ENCODE measurements around the gene ANKRD12. TPM values are rescaled to one million over a fixed set of nuclear protein-coding genes. Genes with fewer than 3 reads are reported as not detected.

ANKRD12 gene
- total and polyA plus RNA-seq, 2 experiments from 2014 or later: 23.9 to 92.4 TPM

DNA sequence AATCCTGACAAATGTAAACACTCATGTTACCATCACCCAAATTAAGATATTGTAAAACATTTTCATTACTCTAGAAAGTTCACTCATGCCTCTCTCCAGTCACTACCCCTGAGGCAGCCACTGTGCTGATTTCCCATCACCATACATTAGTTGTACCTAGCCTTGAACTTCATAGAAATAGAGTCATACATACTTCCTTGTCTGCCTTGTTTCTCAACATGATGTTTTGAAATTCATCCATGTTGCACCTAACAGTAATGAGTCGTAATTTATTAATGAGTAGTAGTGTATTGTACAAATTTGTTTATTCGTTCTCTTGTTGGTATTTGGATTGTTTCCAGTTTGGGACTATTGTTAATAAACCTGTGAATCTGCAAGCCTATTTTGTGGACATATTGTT is 149.0 kb downstream of the ANKRD12 start:
- Mint-ChIP-seq H3K27ac (no peak overlapping the region), H3K27me3 (ENCODE audit: insufficient read depth, low read depth, poor library complexity) (no peaks in the 10 kb centered on the region), H3K4me3 (no peak overlapping the region), H3K4me1 (peaks cover 5% of the 10 kb centered on the region; the same call in 2 of the 3 replicates), H3K9me3 (peaks cover 15% of the 10 kb centered on the region), H3K36me3 (ENCODE audit: low read depth) (peaks cover 12% of the 10 kb centered on the region)
- Histone ChIP-seq H3K4me3 (no peak overlapping the region), H4K20me1 (replicated peaks; ENCODE audit: insufficient read depth) (no peaks in the 10 kb centered on the region), H3K27me3 (ENCODE audit: insufficient read depth) (no peaks in the 10 kb centered on the region), H3F3A (replicated peaks; ENCODE audit: low read depth) (no peaks in the 10 kb centered on the region), H2AFZ (no peak overlapping the region), H3K4me2 (no peak overlapping the region), H3K36me3 (ENCODE audit: insufficient read depth) (peaks cover 6% of the 10 kb centered on the region), H3K4me1 (ENCODE audit: insufficient read depth) (no peaks in the 10 kb centered on the region), H3K9me2 (ENCODE audit: insufficient read depth) (no peaks in the 10 kb centered on the region), H3K79me2 (replicated peaks; ENCODE audit: insufficient read depth) (no peaks in the 10 kb centered on the region), H3K27ac (ENCODE audit: low read depth) (no peak overlapping the region)
- ATAC-seq (no peak), DNase-seq (ENCODE audit: low spot score) (no peak)
- TF ChIP-seq, protein P1, sequence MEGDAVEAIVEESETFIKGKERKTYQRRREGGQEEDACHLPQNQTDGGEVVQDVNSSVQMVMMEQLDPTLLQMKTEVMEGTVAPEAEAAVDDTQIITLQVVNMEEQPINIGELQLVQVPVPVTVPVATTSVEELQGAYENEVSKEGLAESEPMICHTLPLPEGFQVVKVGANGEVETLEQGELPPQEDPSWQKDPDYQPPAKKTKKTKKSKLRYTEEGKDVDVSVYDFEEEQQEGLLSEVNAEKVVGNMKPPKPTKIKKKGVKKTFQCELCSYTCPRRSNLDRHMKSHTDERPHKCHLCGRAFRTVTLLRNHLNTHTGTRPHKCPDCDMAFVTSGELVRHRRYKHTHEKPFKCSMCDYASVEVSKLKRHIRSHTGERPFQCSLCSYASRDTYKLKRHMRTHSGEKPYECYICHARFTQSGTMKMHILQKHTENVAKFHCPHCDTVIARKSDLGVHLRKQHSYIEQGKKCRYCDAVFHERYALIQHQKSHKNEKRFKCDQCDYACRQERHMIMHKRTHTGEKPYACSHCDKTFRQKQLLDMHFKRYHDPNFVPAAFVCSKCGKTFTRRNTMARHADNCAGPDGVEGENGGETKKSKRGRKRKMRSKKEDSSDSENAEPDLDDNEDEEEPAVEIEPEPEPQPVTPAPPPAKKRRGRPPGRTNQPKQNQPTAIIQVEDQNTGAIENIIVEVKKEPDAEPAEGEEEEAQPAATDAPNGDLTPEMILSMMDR (conservative IDR thresholded peaks at IDR 0.05; ENCODE audit: low read depth in 2 of 2): no peak
- TF ChIP-seq, protein P2, sequence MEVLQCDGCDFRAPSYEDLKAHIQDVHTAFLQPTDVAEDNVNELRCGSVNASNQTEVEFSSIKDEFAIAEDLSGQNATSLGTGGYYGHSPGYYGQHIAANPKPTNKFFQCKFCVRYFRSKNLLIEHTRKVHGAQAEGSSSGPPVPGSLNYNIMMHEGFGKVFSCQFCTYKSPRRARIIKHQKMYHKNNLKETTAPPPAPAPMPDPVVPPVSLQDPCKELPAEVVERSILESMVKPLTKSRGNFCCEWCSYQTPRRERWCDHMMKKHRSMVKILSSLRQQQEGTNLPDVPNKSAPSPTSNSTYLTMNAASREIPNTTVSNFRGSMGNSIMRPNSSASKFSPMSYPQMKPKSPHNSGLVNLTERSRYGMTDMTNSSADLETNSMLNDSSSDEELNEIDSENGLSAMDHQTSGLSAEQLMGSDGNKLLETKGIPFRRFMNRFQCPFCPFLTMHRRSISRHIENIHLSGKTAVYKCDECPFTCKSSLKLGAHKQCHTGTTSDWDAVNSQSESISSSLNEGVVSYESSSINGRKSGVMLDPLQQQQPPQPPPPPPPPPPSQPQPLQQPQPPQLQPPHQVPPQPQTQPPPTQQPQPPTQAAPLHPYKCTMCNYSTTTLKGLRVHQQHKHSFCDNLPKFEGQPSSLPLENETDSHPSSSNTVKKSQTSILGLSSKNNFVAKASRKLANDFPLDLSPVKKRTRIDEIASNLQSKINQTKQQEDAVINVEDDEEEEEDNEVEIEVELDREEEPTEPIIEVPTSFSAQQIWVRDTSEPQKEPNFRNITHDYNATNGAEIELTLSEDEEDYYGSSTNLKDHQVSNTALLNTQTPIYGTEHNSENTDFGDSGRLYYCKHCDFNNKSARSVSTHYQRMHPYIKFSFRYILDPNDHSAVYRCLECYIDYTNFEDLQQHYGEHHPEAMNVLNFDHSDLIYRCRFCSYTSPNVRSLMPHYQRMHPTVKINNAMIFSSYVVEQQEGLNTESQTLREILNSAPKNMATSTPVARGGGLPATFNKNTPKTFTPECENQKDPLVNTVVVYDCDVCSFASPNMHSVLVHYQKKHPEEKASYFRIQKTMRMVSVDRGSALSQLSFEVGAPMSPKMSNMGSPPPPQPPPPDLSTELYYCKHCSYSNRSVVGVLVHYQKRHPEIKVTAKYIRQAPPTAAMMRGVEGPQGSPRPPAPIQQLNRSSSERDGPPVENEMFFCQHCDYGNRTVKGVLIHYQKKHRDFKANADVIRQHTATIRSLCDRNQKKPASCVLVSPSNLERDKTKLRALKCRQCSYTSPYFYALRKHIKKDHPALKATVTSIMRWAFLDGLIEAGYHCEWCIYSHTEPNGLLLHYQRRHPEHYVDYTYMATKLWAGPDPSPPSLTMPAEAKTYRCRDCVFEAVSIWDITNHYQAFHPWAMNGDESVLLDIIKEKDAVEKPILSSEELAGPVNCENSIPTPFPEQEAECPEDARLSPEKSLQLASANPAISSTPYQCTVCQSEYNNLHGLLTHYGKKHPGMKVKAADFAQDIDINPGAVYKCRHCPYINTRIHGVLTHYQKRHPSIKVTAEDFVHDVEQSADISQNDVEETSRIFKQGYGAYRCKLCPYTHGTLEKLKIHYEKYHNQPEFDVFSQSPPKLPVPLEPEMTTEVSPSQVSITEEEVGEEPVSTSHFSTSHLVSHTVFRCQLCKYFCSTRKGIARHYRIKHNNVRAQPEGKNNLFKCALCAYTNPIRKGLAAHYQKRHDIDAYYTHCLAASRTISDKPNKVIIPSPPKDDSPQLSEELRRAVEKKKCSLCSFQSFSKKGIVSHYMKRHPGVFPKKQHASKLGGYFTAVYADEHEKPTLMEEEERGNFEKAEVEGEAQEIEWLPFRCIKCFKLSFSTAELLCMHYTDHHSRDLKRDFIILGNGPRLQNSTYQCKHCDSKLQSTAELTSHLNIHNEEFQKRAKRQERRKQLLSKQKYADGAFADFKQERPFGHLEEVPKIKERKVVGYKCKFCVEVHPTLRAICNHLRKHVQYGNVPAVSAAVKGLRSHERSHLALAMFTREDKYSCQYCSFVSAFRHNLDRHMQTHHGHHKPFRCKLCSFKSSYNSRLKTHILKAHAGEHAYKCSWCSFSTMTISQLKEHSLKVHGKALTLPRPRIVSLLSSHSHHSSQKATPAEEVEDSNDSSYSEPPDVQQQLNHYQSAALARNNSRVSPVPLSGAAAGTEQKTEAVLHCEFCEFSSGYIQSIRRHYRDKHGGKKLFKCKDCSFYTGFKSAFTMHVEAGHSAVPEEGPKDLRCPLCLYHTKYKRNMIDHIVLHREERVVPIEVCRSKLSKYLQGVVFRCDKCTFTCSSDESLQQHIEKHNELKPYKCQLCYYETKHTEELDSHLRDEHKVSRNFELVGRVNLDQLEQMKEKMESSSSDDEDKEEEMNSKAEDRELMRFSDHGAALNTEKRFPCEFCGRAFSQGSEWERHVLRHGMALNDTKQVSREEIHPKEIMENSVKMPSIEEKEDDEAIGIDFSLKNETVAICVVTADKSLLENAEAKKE (CRISPR knock-in tag; IDR thresholded peaks at IDR 0.05): no peak
- TF ChIP-seq ZNF114 (CRISPR knock-in tag; IDR thresholded peaks at IDR 0.05) (no peak), JUNB (IDR thresholded peaks at IDR 0.05; ENCODE audit: unreplicated experiment) (no peak), ZNF331 (CRISPR knock-in tag; IDR thresholded peaks at IDR 0.05; ENCODE audit: low read depth) (no peak), EZH2 (IDR thresholded peaks at IDR 0.05; ENCODE audit: low read depth, unreplicated experiment) (no peak), CREB1 (CRISPR knock-in tag; IDR thresholded peaks at IDR 0.05; ENCODE audit: low read depth) (no peak), EZH2phosphoT487 (IDR thresholded peaks at IDR 0.05; ENCODE audit: unreplicated experiment) (no peak), NANOG (IDR thresholded peaks at IDR 0.05; ENCODE audit: borderline replicate concordance) (no peak), STAT1 (IDR thresholded peaks at IDR 0.05; ENCODE audit: unreplicated experiment) (no peak), POLR2AphosphoS5 (IDR thresholded peaks at IDR 0.05; ENCODE audit: low read depth) (no peak)
- TF ChIP-seq, protein P3, sequence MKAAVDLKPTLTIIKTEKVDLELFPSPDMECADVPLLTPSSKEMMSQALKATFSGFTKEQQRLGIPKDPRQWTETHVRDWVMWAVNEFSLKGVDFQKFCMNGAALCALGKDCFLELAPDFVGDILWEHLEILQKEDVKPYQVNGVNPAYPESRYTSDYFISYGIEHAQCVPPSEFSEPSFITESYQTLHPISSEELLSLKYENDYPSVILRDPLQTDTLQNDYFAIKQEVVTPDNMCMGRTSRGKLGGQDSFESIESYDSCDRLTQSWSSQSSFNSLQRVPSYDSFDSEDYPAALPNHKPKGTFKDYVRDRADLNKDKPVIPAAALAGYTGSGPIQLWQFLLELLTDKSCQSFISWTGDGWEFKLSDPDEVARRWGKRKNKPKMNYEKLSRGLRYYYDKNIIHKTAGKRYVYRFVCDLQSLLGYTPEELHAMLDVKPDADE (IDR thresholded peaks at IDR 0.05): no peak
- TF ChIP-seq, protein P4, sequence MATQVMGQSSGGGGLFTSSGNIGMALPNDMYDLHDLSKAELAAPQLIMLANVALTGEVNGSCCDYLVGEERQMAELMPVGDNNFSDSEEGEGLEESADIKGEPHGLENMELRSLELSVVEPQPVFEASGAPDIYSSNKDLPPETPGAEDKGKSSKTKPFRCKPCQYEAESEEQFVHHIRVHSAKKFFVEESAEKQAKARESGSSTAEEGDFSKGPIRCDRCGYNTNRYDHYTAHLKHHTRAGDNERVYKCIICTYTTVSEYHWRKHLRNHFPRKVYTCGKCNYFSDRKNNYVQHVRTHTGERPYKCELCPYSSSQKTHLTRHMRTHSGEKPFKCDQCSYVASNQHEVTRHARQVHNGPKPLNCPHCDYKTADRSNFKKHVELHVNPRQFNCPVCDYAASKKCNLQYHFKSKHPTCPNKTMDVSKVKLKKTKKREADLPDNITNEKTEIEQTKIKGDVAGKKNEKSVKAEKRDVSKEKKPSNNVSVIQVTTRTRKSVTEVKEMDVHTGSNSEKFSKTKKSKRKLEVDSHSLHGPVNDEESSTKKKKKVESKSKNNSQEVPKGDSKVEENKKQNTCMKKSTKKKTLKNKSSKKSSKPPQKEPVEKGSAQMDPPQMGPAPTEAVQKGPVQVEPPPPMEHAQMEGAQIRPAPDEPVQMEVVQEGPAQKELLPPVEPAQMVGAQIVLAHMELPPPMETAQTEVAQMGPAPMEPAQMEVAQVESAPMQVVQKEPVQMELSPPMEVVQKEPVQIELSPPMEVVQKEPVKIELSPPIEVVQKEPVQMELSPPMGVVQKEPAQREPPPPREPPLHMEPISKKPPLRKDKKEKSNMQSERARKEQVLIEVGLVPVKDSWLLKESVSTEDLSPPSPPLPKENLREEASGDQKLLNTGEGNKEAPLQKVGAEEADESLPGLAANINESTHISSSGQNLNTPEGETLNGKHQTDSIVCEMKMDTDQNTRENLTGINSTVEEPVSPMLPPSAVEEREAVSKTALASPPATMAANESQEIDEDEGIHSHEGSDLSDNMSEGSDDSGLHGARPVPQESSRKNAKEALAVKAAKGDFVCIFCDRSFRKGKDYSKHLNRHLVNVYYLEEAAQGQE (IDR thresholded peaks at IDR 0.05; ENCODE audit: unreplicated experiment): no peak
